Measurements from ENCODE around the gene CDO1.
A peak's percentile ranks its signal among the peaks of the same experiment; 100 is the strongest.
"Not testable (repeated sequence)": the region's sequence is repeated elsewhere in the genome, so short reads cannot be mapped to it uniquely, and the experiment has no call there.

CDO1 gene

DNA sequence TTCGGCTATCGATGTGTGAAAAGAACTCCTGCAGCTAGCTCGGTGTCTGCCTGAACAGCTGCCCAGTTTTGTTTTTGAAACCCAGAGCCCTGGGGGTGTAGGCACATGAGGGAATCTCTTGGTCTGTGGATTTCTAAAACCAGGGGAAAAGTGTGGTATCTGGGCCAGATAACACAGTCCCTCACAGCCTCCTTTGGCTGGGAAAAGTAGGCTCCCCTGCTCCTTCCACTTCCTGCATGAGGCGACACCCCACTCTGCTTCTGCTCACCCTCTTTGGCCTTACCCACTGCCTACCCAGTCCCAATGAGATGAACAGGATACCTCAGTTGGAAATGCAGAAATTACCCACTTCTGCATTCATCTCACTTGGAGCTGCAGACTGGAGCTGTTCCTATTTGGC lies 9.5 kb upstream of the CDO1 start:
- no peak for DNase-seq

- not testable (repeated sequence) for DNase-seq
Measured at GRCh38 chr5:115824983-115825382, 8.5 kb upstream of the CDO1 start.

DNA sequence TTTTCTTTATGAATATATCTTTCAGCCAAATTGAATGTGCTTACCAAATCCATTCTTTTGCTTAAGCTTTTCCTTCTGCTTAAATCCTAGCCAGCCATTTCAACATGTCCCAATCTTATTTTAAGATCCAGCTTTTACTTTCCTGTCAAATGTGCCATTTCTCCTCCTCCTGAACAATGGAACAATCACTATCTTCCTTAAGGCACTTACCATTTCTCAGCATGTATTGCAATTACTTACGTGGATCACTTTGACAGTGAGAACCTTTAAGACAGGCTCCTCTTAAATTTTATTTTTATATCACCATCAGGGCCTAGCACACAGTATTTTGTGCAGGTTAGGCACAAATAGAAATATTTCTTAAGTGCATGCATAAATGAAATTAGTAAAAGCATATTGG lies 4.4 kb upstream of the CDO1 start:
- DNase-seq, result no peak

DNA sequence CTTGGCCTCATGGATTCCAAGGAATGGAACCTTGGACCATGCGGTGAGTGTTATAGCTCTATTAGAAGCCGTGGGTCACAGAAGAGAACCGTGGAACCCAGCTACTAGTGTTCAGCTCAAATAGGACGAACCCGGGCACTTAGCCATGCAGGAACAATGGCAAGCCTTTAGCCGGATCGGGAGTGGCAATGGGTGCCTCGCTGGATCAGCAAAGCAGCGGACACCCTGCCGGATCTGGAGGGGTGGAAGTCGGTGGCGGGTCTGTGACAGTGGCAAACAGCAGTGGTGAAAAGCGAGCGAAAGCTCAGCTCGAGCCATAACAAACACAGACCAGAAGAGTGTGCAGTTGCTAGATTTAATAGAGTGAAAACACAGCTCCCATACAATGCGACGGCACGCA lies 2.4 kb upstream of the CDO1 start:
- no peak for DNase-seq

DNA sequence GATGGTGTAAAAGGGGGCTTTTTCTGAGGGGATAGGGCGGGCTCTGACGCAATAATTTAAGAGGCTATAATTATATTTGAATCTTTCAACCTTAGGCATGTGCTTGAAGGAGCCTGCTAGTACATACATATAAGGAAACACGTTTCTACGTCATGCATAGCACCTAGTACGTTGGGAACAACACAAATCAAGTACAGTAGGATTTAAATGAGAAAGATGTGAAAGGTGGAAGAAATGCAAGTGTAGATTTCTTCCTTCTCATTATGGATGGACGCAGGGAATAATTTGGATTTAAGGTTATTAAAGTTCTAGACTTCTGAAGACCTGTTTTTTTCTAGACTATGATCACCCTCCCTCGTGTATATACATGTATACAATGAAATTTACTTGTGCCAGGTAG lies 927 bp upstream of the CDO1 start:
- no peak for DNase-seq

DNA sequence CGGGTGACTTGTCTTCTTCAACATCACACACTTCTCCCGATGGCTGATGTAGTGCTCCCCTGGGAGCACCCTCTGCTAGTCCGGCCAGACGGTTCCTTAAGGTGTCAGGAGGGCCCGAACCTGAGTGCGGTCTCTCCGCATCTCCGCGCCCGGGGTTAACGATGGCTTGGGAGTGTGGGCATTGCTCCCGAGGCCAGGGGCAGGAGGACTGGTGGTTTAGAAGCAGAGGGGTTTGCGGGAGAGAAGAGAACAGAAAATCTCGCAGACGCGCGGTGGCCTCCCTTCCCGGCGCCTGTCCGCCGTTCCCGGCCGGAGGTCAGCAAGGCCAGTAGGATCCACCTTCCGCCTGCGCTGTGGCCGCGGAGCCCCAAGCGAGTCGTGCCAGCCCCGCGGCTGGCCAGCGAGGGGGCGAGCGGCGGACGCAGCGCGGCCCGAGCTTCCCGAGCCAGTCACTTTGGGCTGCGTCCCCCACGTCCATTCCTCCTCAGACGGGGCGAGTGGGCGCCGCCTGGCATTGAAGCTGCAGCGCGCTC lies 700 bp downstream of the CDO1 start:
- DNase-seq, result no peak

GRCh38 chr5:115815006-115815692 lies 1.3 kb downstream of the CDO1 start:
- peak; percentile 21 to 30 for DNase-seq

DNA sequence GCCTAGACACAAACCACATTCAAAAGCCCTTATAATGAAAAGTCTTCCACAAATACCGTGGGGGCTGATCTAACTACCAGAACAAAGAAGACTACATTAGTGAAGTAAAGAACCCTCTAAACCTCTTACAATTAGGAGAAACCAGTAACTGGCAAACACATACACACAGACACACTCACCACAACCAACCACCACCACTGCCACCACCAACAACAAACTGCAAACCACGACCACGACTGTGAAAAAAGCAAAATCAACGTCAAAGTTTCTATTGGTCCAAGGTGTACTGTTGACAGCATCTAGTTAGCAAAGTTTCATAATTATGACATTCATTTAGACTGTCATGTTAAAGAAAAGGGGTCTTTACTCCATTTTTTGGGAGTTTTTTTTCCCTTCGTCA lies 2.7 kb downstream of the CDO1 start:
- no peak for DNase-seq

DNA sequence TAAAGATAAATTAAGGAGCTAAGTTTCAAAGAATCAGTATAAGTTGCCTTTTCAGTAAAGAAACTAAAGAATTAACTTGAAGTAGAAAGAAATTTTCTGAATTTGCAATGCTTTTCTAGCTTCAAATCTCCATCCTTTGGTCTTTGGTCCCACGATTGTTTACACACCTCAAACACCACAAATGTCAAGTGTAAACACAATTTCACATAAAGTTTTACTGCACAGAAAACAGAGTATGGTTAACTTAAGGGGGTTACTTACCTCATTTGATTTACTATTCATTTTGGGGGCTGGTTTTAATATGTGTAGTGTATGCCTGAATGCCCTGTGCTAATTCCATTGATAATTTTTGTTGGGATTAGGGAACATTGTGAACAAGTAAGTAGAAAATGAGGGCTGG lies 4.1 kb downstream of the CDO1 start:
- no peak for DNase-seq

DNA sequence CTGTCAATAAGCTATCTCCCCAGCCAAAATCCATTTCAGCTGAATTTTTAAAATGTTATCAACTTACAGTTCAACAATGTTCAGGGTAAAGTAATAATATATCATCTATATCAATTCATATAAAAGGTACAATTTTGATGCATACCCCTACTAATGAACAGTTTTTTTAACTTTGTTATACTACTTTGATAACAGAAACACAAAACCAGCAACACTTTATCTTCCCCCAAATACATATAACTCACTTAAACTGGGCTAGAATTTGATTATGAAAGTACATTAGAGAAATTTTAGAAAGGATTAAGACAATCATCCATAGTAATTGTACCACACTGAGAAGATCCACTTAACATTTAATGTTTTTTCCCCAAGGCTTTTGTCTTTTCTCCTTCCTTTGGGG lies 5.1 kb downstream of the CDO1 start:
- DNase-seq, result no peak

GRCh38 chr5:115810761-115811160 lies 5.7 kb downstream of the CDO1 start:
- no peak for DNase-seq

DNA sequence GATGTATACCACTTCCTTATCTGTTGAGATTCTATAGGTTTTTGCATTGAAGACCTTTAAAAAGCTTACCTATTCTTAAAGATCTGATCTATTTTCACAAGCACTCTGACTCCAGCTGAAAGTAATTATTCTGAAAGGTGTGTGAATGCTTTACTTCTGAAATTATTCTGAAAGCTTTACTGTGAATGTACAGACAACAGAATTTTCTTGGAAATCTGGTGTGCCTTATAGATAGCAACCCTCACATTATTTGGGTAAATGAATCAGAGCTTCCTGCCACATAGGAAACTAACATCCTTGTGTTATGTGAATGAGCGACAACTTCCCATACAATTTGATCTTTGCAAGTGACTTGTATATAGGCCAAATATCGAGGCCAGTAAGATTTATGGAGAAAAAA lies 6.5 kb downstream of the CDO1 start:
- DNase-seq, result no peak

DNA sequence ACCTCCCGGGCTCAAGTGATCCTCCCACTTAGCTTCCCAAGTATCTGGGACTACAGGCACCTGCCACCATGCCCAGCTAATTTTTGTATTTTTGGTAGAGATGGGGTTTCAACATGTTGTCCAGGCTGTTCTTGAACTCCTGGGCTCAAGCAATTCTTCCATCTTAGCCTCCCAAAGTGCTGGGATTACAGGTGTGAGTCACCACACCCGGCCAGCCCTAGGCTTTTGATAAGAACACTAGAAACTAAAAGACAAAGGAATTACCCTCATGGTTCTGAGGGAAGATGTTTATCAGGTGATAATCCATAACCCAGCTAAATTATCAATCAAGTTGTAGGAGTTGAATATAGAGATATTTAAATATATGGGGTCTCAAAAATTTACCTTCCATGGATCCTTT lies 8.4 kb downstream of the CDO1 start:
- not testable (repeated sequence) for DNase-seq

- no peak for DNase-seq
Measured at GRCh38 chr5:115807654-115808052, 8.8 kb downstream of the CDO1 start.

- no peak for DNase-seq
Measured at GRCh38 chr5:115806986-115807653, 9.3 kb downstream of the CDO1 start.

DNA sequence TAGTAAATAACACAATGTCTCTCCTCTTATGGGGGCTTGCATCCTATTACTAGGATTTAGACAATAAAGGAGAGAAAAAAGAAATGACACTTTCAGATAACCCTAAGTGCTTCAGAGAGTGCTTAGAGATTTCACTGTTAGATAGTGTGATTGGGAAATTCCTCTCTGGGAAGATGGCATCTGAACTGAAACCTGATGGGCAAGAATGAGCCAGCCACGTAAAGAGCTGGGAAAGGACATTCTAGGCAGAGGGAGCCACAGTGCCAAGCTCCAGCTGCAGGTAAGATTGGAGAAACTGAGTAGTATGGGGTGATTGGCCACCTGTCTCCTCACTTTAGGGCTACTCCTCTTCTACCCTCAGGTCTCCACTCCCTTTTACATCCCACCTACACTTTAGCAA lies 14.5 kb downstream of the CDO1 start:
- no peak for DNase-seq

DNA sequence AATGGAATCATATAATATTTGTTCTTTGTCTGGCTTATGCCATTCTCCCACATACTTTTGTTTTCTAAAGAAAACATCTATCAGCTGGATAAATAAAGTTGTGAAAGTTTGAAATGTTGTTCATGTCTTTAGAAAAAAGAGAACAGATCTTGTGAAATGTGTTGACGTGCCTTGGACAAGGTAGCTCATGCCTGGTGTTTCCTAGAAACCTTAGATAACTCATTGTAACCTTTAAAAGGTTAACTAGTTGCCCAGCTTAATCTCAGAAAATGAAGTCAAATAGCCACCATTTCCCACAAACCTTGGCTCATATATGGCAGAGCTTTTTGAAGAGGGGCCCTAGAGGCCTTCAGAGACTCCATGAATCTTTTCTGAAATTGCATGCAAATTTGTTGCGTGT lies 15.3 kb downstream of the CDO1 start:
- DNase-seq, result no peak

- DNase-seq, result no peak
Measured at GRCh38 chr5:115800108-115800507, 16.4 kb downstream of the CDO1 start.

DNA sequence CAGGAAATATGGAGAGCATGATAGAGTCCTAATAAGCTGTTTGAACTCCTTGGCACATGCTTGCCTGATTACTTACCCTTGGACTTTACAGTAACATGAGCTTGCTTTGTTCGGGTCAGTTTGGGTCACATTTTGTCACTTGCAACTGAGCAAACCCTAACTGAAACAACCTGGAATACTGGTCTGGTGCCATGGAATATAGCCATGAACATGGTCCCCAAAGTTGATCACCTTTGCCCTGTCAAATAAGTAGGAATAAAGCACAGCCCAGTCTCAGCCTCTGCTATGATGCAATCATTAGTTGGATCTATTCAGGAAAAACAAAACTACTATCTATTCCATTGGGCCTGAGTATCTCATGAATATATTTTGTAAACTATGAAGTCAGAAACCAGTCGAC lies 18.2 kb downstream of the CDO1 start:
- DNase-seq, result no peak

DNA sequence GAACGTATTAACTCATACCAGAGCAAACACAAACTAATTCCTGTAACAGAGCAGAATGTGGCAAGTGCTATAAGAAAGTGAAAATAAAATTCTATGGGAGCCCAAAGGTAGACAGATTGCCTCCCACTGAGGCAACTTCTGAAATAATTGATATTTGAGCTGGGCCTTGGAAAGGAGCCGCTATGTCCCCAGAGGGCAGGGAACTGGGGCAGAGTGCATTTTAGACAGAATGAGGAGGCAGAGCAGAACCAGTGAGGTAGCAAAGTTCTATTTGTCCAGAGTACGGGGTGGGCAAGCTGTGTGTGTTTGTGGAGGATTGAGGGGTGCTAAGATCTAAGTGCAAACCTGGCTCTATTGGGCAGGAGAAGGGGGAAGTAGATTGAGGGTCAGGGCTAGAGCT lies 19.8 kb downstream of the CDO1 start:
- no peak for DNase-seq

DNA sequence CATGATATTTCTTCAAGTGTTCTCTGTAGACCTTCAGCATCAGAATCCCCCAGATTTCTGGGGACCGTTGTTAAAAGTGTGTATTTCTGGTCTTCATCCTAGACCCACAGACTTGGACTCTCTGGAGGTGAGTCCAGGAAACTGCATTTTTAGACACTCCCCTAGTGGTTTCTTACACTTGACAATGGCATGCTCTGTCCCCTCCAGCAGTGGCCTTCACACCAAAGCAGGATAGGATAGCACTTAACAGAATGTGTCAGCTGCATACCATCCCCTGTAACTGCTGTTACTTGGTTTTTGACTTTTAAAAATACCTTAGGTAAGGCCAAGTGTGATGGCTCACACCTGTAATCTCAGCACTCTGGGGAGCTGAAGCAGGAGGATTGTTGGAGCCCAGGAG lies 20.8 kb downstream of the CDO1 start:
- DNase-seq, result no peak

DNA sequence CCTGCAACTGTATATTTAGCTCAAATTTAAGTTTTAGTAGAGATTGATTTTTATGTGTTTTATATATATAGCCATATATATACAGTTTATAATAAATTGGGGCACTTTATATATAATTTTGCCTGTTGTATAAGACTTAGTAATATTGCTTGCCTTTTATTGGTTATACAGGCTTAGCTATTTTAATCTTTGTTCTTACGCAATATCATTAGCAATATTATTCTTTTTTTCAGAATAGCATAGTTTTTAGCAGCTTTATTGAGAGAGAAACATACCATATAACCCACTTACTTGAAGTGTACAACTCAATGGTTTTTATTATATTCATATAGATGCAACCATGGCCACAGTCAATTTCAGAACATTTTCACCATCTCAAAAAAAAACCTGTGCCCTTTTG lies 28.0 kb downstream of the CDO1 start:
- DNase-seq, result no peak

- no peak for DNase-seq
Measured at GRCh38 chr5:115787426-115787825, 29.0 kb downstream of the CDO1 start.

GRCh38 chr5:115785381-115786065 lies 30.9 kb downstream of the CDO1 start:
- no peak for DNase-seq
